ENCODE measurements around the gene ALOX12B.

GRCh38 chr17:8059131-8059530 is 28.4 kb downstream of the ALOX12B start:
- TF ChIP-seq CTCF (IDR thresholded peaks at IDR 0.05): no peak
- TF ChIP-seq POLR2A (IDR thresholded peaks at IDR 0.05): no peak

Data from thyroid gland (tissue), 4 donors.